ENCODE data around the gene ESRRB.

DNA sequence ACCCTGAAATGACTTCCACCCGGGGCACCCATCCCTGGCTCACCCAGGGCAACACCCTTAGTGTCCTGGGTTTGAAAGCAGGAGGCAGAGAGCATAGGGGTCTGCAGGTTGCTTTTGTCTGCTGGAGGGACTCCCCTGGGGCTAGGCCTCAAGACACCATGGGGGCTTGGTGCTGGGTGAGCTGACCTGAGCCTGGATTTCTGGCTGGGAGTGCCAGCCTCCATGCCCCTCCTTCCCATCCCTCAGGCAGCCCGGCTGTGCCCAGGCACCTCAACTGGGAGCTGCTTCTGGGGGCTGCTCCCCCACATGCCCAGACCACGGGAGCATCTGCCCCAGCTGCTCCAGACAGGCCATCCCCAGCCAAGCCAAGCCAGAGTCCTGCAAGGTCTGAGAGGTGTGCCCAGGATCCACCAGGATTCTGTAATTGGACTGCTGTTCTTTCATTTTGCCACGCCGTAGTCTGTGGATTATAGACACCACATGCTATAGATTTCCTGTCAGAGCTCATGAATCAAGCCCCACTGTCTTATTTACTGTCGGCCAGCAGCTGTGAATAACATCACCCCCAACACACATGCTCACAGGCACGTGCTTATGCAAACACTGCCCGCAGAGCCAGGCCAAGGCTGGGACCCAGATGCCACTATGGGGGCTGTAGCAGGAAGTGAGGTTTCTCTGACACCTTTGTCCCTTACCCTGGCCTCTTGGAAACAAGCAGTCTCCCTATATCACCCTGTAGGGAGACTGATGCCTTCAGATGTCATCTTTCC, 29.4 kb upstream of the ESRRB start:
- TF ChIP-seq, protein P1, sequence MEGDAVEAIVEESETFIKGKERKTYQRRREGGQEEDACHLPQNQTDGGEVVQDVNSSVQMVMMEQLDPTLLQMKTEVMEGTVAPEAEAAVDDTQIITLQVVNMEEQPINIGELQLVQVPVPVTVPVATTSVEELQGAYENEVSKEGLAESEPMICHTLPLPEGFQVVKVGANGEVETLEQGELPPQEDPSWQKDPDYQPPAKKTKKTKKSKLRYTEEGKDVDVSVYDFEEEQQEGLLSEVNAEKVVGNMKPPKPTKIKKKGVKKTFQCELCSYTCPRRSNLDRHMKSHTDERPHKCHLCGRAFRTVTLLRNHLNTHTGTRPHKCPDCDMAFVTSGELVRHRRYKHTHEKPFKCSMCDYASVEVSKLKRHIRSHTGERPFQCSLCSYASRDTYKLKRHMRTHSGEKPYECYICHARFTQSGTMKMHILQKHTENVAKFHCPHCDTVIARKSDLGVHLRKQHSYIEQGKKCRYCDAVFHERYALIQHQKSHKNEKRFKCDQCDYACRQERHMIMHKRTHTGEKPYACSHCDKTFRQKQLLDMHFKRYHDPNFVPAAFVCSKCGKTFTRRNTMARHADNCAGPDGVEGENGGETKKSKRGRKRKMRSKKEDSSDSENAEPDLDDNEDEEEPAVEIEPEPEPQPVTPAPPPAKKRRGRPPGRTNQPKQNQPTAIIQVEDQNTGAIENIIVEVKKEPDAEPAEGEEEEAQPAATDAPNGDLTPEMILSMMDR (IDR thresholded peaks at IDR 0.05; ENCODE audit: low read length), result no peak
- no peak for TF ChIP-seq EZH2 (IDR thresholded peaks at IDR 0.05; ENCODE audit: borderline replicate concordance, low read length)

All from OCI-LY1 (cell line).